NCI-H187 treated with DMSO at 0.1 percent for 48 hours (cell line): Measurements from ENCODE around the gene MRFAP1L1.

Experiments
- DNase-seq: peaks from one replicate; lab custom pipeline; 2025; lab: John Stamatoyannopoulos, UW

MRFAP1L1 gene

DNA sequence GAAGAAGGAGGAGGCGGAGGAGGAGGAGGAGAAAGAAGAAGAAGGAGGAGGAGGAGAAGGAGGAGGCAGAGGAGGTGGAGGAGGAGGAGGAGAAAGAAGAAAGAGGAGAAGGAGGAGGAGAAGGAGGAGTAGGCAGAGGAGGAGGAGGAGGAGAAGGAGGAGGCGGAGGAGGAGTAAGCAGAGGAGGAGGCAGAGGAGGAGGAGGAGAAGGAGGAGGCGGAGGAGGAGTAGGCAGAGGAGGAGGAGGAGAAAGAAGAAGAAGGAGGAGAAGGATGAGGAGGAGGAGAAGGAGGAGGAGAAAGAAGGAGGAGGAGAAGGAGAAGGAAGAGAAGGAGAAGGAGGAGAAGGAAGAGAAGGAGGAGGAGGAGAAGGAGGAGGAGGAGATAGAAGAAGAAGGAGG lies 49.2 kb downstream of the MRFAP1L1 start:
- DNase-seq = no peak

DNA sequence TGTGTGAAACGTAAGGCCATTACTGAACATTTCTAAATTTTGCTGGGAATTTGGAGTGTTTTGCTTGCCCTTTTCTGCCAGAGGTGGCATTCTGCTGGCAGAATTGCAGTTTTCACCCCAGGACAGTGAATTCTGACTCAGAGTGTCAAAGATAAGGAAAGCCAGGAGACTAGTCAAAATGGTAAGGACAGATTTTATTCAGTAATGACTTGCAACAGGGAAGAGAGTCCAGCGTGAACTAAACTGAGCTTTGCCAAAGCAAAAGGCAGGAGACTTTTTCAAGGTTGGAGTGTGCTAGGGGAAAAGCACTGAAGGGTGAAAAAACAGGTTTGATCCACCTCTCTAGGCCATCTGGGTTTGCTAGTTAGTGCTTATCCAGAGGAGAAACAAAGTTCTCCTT lies 49.8 kb downstream of the MRFAP1L1 start:
- no peak for DNase-seq

DNA sequence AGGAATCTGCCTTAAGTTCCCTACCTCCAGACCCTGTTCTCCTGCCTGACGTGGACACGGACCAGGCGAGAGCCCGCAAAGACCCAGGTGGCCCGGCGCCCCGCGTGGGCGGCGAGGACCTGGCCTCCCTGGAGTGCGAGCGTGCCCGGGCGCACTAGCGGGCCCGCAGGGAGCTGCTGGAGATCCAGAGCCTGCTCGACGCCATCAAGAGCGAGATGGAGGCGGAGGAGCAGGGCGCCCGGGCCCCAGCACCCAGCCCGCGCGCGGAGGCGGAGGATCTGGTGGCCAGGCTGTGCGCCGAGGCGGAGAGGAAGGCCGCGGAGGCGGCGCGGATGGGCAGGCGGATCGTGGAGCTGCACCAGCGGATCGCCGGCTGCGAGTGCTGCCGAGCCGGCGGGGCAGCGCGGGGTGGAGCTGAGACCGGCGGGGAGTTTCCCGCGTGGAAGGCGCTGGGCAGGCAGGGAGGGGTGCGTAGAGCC lies 51.0 kb downstream of the MRFAP1L1 start:
- no peak for DNase-seq

DNA sequence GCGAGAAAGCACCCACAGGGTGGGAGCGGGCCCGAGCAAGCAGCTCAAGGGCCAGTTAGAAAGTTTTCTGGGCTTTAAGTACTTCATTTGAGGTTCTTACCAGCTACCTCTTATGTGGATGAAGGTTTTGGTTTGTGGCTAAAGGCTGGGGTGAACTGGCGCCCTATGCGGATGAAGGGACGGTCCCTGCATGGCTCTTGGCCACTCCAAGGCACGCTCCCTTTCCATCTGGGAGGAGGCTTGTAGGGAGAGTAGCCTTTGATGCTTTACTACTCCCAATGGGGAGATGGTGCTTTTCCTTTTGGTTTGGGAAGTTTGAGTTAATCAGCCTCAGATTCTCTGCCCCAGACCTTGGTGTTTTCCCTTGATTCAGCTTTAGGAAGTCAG lies 51.5 kb downstream of the MRFAP1L1 start:
- no peak for DNase-seq
